ENCODE results near the gene SIGLEC11.

DNA sequence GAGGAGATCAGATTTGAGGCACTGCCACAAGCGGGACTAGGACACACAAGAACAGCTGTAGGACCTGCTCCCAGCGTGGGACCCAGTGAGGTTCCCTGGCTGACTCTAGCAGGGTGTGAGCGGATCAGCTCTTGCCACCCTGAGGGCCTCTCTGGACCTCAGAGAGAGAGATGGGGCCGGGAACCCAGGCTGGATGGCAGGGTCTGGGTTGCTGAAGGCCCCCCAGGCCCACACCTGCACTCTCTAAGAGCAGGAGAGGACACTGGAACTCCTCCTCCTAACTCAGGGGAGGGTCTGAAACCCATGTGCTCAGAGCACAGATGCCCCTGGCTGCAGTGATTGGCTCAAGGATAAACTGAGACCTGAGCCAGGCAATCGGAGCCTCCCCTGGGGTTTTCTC lies 50.8 kb downstream of the SIGLEC11 start:
- TF ChIP-seq, protein P1, sequence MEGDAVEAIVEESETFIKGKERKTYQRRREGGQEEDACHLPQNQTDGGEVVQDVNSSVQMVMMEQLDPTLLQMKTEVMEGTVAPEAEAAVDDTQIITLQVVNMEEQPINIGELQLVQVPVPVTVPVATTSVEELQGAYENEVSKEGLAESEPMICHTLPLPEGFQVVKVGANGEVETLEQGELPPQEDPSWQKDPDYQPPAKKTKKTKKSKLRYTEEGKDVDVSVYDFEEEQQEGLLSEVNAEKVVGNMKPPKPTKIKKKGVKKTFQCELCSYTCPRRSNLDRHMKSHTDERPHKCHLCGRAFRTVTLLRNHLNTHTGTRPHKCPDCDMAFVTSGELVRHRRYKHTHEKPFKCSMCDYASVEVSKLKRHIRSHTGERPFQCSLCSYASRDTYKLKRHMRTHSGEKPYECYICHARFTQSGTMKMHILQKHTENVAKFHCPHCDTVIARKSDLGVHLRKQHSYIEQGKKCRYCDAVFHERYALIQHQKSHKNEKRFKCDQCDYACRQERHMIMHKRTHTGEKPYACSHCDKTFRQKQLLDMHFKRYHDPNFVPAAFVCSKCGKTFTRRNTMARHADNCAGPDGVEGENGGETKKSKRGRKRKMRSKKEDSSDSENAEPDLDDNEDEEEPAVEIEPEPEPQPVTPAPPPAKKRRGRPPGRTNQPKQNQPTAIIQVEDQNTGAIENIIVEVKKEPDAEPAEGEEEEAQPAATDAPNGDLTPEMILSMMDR (IDR thresholded peaks at IDR 0.05; ENCODE audit: low read length): no peak
- no peak for TF ChIP-seq EZH2 (IDR thresholded peaks at IDR 0.05; ENCODE audit: borderline replicate concordance, low read length)

Data from OCI-LY1 (cell line).